Islet precursor cell (in vitro differentiated cells): Measurements from ENCODE around the gene ARTN.

Experiments
- DNase-seq: peaks from one replicate; pipeline ENCODE4 v3.0.0-alpha.2; 2018

Gene ARTN

DNA sequence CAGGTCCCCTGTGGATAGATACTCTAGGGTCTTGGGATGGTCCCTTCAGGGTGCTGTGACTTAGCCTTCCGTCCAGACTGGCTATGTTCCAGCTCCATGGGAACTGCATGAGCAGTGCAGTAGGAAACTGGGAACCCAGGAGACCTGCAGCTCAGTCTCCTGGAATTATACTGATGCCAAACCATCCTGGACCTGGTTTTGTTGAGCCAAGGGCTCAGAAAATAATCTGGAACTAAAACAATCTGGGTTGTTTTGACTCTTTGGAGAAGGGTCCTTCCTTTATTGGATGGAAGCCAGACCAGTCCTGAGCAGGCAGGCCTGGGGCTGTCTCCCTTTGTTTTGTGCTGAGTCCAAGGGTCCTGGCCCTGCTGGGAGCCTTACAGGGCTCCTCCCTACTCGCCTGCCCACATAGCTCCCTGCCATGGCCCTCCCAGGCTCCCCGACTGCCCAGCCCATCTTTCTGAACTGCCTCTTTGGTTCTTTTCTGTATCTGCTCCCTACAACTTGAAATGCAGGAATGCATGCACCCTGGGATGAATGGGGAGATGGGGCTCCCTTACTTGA is 14.4 kb downstream of the ARTN start:
- DNase-seq, result no peak

DNA sequence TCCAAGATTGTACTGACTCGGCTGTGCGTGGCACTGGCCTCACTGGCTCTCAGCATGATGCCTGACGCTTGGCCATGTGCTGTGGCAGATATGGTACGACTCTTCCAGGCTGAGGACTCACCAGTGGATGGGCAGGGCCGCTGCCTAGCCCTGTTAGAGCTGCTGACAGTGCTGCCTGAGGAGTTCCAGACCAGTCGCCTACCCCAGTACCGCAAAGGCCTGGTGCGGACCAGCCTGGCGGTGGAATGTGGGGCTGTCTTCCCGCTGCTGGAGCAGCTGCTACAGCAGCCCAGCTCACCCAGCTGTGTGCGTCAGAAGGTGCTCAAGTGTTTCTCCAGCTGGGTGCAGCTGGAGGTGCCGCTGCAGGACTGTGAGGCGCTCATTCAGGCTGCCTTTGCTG is 16.1 kb downstream of the ARTN start:
- DNase-seq, result no peak

DNA sequence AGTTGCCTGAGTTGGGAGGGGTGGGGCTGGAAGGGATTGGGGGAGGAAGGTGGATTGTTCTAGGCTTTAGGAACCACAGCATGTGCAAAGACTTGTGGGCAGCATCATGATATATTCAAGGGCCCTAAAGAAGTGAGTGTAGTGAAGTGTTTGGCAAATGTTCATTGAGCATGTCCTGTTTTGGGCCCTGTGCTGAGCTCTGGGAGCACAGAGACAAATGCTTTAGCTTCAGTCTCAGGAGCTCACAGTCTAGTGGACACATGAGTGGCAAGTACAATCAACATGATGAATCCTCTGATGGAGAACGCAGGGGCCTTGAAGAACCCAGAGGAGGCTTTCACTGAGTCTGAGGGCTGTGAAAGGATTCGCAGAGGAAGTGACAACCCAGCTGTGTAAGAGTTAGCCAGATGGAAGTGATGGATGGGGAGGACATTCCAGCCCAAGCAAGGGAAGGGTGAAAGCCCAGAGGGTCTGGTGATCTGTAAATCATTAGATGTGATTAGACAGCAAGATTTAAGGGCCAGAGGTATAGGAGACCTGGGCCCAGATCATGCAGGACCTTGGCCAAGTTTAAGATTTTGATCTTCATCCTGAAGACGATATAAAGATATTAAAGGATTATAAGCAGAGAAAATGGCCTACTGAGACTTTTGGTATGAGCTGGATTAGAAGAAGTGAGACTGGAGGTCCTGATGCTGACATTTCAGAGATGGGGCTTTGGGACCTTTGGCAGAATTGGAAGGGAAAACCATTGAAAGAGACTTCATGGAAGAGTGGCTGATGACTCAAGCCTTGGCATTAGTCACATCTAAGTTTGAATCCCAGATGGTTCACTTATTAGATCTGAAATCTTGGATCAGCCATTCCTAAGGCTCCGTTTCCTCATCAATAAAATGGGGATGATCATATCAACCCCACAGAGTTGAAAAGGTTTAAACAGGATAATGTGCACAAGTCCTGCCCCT is 17.7 kb downstream of the ARTN start:
- no peak for DNase-seq

DNA sequence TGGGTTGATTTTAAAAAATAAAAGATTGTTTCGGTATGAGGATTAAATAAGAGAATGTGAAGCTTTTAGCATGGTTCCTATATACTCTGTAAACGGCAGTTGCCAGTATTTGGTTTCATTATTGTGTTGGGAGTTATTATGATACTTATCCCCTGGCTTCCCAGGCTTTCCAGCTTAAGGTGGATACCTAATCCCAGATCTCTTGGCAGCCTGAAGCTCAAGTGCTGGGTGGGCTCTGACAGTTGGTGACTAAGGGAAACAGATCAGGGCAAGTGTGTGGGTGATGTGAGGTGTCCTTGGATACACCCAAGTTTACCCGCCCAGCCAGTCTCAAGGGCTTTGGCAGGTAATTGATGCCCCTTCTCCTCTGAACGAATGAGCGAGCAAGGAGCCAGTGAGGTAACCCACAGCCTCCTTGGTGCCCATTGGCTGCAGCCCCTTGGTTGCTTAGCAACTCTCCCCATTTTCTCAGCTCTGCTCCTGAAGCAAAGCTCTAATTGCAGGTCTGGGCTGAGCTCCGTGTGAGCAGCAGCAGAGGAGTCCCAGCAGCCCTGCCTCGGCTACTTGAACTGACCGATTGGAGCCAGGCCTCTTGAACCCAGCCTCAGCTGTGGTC is 19.2 kb downstream of the ARTN start:
- peak; percentile 89 for DNase-seq

DNA sequence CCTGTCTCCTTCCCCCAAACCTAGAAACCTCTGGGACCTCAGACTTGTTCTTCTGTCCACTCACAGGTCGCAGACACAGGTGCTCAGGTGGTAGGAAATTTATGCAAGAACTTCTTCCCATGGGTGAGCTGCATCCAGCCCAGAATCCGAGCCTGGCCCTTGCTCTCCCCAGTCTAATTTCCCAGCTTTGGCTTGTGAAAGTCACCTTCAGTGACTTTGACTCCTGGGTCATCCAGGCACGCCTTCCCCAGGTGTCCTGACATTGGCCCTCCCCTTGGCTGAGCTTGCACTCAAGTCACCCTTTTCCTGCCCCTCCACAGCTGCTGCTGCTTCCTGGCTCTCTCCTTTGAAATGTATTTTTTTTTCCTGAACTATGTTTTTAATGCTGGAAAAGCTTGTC is 19.8 kb downstream of the ARTN start:
- no peak for DNase-seq

DNA sequence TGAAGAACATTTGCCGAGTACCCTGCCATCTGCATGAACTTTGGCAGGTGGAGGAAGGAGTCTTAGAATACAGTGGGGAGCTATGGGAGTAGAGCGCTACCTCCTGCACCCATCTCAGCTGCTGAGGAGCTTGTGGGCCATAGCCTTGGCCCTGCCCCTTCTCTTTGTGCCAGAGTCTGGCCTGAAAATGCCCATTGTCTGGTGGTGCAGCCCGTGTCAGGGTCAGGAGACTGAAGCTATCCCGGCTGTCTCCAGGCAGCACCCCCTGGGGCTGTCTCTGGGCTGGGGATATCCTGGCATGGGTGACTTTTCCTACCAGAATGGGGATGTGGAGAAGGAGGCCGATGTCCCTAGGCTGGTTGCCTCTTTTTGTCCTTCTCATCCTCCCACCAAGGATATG is 20.4 kb downstream of the ARTN start:
- no peak for DNase-seq

DNA sequence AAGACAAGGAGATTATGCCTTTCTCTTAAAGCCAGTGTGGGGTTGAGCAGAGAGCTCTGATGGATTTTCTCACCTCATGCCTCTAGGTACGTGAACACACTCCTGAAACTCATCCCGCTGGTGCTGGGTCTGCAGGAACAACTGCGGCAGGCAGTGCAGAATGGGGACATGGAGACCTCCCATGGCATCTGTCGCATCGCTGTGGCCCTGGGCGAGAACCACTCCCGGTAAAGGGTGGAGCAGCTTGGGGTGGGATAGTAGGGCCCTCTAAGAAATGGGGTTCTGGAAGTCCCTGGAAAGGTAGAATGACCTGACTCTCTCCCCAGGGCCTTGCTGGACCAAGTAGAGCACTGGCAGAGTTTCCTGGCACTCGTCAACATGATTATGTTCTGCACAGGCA is 22.6 kb downstream of the ARTN start:
- no peak for DNase-seq

DNA sequence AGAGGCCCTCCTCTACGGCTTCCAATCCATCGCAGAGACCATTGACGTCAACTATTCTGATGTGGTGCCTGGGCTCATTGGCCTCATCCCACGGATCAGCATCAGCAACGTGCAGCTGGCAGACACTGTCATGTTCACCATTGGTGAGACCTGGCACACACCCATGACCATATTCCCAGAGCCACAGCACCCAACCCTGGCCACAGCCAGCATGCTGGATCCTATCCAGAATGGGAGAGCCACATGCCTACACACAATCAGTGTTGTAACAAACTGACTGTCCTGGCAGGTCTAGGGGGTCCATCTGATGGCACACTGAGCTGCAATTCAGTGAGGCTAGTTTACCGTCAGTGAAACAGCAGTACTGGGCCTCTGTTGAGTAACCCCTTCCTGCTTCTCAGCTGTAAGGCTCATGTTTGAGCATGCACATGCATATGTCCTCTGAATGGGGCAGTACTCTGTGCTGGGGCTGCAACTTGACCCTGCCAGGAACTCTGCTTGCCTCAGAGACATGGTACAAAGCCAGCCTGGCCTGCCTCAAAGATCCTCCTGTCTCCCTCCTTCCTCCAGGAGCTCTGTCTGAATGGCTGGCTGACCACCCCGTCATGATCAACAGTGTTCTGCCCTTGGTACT is 23.9 kb downstream of the ARTN start:
- DNase-seq, result no peak

DNA sequence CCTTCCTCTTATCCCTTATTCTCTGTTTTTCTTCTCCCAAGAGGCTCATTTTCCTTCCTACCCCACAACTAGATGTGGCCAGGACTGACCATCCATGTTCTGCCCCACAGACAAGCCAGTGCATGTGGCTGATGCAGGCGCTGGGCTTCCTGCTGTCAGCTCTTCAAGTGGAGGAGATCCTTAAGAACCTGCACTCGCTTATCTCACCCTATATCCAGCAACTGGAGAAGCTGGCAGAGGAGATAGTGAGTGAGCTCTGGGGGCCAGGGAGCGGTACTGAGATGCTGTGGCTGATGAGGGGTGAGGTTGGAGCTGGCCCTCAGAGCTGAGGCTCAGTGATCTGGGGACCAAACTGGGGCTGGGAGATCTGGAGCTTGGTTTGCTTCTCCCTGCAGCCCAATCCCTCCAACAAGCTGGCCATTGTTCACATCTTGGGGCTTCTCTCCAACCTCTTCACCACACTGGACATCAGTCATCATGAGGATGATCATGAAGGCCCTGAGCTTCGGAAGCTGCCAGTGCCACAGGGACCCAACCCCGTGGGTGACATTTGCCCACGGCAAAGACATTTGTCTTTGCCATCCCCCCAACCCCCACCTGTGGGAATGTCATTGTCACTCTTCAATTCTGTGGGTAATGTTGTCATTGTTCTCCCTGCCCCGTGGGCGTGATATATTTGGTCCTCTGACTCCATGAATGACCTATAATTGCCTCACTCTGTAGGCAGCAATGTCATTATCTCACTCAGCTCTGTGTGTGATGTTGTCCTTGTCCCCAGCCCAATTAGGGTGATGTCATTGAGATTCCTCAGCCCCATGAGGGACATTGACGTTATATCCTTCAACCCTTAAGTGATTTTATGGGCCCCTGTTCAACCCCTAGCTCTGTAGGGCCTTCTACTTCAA is 25.0 kb downstream of the ARTN start:
- DNase-seq, result no peak

DNA sequence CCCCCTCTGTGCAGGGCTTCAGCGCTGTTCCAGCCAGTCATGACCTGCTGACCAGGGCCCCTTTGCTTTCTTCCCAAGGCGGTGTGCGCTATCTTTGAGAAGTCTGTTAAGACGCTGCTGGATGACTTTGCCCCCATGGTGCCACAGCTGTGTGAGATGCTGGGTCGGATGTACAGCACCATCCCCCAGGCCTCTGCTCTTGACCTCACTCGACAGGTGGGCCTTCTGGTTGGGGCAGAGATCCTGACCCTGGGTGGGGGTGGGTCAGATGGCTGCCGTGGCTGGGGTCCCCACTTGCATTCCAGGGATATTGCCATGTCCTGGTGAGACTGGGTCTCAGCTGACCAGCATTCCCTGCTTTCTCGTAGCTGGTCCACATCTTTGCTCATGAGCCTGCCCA is 27.2 kb downstream of the ARTN start:
- DNase-seq, result no peak

DNA sequence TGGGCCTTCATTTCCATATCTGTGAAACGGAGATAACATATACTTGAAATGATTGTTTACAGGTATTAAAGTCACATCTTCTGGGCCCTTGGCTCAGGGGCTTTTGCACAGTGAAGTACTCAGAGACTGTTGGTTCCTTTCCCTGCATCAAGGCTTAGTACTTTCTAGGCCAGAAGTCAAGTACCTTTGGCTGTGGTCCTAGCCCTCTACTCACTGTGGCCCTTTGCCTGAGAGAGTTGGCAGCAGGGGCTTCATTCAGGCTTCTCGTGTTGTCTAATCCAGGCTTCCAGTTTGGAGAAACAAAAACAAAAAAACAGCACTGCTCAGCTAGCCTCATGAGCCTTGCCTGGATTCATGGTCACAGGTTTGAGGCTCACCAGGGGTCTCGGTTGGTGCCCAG is 28.1 kb downstream of the ARTN start:
- DNase-seq, result no peak

DNA sequence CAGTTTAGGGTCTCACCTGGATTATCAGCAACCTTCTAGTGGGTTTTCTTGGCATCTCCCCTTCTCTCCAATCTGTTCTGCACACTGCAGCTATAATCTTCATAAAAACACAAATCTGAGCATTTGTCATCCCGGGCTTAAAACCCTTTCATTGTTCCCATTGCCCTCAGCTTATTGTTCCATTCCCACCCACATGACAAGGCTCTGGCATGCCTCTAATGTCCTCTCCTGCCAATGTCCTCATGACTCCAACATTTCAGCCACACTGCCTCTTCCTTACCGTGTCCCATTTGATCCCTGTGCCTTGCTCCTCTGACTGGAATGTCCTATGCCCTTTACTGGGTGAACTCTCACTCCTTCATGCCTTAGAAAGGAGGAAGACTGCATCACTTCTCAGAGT is 28.7 kb downstream of the ARTN start:
- no peak for DNase-seq

DNA sequence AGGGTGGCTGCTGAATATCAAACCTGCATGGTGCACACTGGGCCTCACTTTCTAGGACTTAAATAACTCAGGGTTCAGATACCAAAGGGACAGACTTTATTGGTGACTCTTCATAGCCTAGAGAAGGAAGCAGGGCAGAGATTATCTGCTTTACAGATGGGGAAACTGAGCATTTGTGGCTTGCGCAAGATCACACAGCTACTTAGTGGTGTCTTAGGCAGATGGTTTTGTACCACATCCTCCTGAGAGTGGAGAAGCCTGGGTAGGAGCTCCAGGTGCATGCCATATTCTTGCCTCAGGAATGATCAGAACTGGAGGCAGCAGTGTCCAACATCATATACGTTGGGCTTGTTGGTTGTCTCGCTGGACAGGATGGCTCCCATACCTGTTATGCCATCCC is 29.4 kb downstream of the ARTN start:
- no peak for DNase-seq

DNA sequence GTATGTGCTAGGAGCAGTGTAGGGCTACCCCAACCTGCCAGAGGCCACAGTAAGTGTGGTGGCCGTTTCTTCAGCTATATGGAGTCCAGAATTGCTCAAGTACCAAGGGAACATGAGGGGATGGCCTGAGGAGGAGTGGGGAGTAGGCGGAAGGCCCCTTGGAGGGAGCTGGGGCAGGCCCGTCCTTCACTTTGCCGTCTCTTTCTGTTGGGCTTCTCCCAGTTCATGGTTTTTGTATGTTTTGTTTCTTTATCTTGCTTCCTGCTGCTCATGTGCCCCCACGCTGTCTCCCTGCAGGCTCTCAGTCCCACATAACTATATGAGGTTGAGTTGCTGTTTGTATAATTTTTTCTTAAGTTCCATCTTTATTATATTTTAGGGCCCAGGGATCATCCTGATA is 30.3 kb downstream of the ARTN start:
- no peak for DNase-seq

DNA sequence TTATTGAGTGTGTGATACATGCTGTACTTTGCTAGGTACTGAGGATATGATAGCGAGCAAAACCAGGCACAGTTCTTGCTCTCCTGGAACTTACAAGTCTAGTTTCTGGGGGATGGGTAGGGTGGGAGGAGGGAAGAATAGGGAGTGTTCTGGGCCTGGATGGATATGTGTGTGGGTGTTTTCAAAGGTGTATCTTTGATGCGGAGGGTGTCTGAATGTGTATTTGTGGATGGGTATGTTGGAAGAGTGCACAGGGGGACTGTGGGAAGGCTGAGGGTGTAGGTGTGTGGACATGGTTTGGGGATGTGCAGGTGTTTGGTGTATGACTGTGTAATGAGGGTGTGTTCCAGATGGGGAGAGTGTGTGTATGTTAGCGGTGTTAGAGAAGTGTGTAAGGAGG is 31.7 kb downstream of the ARTN start:
- DNase-seq, result no peak

DNA sequence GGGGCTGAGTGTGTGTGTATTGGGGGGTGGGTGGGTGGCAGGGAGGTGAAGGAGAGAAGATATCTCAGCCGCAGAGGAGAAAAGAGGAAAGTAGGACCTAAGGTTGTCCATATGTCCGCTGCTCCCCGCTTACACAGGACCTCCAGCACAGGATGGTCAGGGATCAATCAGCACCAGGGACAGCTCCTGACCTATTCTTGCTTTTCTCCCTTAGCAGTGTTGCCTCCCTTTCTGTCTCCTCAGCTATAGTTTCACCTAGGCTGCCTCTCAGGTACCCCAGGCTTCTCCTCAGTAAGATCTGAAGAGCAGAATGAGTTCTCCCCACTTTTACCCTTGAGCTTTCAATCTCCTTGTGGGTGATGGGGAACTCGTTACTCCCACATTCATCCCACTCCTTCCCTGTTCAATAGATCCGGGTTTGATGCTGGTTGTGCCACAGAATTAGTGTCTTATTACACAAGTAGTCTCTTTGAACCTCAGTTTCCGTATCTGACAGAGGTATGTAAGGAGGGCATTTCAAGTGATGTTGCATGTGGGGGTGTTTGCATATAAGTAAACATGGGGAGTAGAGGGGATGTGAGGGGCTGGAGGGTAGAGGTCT is 34.8 kb downstream of the ARTN start:
- DNase-seq, result peak; percentile 74

DNA sequence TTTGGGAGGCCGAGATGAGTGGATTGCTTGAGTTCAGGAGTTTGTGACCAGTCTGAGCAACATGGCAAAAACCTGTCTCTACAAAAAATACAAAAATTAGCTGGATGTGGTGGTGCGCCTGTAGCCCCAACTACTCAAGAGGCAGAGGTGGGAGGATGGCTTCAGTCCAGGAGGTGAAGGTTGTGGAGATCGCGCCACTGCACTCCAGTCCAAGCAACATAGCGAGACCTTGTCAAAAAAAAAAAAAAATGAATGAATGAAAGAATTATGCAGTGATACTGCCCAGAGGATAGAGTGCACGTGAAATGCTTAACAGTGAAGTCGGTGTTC is 35.8 kb downstream of the ARTN start:
- DNase-seq, result no peak

DNA sequence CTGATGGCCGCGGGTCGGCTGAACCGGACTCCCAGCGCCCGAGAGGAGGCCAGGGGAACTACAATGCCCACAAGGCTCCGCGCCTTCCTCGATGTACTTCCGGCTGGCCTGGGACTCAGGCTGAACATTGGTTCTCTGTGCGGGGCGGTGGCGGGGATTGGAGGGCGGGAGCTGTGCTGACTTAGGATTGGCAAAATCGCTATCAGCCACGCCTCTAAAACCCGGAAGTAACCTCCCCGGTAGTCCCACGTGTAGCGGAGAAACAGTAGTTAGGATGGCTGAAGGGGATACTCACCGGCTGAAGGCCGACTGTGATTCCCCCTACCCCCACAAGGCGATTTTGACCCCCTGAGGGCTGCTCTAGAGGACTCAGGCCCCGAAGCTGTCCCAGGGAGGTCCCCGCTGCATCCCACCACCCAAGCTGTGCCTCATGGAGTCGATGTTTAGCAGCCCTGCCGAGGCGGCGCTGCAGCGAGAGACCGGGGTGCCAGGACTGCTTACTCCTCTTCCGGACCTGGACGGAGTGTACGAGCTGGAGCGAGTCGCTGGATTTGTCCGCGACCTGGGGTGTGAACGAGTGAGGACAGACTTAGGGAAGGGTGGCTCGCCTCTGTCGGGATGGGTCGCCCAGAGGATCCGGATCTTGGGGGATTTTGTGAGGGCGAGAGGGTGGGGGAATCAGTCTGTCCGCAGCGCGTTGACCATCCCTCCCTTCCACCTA is 36.3 kb downstream of the ARTN start, which contains the start of gene DPH2:
Gene DPH2, plus strand, starts transcription at position 265 of the 721 bp plus-strand sequence. Its CDS starts 166 bp downstream, at position 431.
- peak; percentile 99 for DNase-seq

DNA sequence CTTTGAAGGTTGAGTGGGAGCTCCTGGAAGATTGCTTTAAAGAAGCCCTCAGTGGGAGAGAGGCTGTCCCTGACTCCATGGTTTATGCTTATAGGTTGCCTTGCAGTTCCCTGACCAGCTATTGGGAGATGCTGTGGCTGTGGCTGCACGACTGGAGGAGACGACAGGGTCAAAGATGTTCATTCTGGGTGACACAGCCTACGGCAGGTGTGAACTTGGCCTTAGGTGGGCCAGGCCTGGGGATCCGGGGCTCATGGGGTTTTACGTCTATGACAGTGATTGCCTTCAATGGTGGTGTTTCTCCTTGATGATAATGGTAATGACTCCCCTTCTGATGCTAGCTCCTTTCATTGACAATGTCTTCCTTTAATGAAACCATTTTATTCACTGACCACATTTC is 36.9 kb downstream of the ARTN start:
- DNase-seq, result no peak

DNA sequence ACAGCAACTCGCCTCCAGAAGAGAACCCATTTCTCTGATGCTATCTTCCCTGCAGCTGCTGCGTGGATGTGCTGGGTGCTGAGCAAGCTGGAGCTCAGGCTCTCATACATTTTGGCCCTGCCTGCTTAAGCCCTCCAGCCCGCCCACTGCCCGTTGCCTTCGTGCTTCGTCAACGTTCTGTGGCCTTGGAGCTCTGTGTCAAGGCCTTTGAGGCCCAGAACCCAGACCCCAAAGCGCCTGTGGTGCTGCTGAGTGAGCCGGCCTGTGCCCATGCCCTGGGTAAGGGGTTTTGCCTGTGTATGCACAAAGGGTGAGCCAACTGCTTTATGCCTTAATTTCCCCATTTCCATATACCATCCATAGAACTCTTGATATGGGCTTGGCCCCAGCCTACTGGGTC is 37.3 kb downstream of the ARTN start:
- DNase-seq, result no peak

DNA sequence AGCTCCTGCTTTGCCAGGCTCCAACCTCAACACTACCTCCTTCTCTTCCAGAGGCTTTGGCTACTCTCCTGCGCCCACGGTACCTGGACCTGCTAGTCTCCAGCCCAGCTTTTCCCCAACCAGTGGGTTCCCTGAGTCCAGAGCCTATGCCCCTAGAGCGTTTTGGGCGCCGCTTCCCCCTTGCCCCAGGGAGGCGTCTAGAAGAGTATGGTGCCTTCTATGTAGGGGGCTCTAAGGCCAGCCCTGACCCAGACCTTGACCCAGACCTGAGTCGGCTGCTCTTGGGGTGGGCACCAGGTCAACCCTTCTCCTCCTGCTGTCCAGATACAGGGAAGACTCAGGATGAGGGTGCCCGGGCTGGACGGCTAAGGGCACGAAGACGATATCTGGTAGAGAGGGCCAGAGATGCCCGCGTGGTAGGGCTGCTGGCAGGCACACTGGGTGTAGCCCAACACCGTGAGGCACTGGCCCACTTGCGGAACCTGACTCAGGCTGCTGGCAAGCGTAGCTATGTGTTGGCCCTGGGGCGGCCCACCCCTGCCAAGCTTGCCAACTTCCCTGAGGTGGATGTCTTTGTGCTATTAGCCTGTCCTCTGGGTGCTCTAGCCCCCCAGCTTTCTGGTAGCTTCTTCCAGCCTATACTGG is 37.9 kb downstream of the ARTN start:
- DNase-seq, result no peak
